SH-SY5Y (cell line): ENCODE measurements around the gene CACNA2D1.

Experiments
- GATA2 ChIP-seq: IDR thresholded peaks from 2 replicates; pipeline ENCODE4 v1.6.1; 2011; ENCODE audit warnings: mild to moderate bottlenecking, low read depth, low read length
- GATA3 ChIP-seq: IDR thresholded peaks from 2 replicates; pipeline ENCODE4 v1.6.1; 2011; ENCODE audit warnings: low read depth, mild to moderate bottlenecking, low read length, moderate library complexity

DNA sequence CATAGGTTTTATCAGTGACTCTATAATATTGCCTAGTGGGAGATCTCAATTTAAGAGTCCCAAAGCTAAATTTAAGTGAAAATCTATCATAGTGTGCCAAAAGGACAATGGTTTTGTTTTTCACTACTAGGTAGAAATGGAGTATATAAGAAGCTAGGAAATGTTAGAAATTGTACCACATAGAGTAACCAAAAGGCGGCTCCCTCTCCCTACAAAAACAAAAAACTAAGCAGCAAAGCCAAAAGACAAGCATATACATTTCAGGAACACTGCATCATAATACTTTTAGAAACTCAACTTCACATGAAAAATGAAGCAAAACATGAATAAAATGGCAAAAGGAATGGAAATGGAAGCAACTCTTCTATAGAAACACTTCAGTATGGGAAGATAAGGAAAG is 271.6 kb downstream of the CACNA2D1 start:
- TF ChIP-seq GATA2: no peak
- no peak for TF ChIP-seq GATA3
